ENCODE measurements around the gene MICU1. TPM values are rescaled to one million over a fixed set of nuclear protein-coding genes. Genes with fewer than 3 reads are reported as not detected.

The MICU1 gene
- total and polyA plus RNA-seq, 8 donors, result 25.9 to 212 (median 42.4) TPM

DNA sequence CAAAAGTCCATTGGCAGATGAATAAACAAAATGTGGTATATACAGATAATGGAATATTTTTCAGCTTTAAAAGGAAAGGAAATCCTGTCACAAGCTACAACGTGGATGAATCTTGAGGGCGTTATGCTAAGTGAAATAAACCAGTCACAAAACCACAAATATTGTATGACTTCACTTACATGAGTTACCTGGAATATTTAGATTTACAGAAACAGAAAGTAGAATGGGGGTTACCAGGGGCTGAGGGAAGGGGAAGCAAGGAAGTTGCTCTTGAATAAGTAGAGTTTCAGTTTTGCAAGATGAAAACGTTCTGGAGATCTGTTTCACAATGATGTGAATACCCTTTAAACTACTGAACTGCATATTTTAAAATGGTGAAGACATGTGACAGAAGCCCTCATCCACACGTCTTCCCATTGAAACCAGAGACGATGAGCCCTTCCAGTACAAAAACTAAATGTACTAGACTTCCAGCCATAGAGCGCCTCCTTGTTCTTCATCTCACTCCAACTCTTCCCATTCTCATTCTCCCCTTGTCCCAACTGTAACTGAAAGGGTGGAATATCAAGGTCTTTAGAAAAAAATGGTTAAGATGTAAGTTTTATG lies 62.4 kb downstream of the MICU1 start:
- Histone ChIP-seq H3K27me3 (no peaks in the 10 kb centered on the region), H3K36me3 (peaks cover 7 to 76% (median 73%) of the 10 kb centered on the region in 4 donors), H3K4me1 (peaks cover 0 to 10% (median 4%) of the 10 kb centered on the region in 4 donors), H3K9me3 (no peaks in the 10 kb centered on the region), H3K27ac (peak overlapping the region in 1 of 5 donors; percentile 6), H3K4me3 (no peak overlapping the region)
- TF ChIP-seq EP300 (IDR thresholded peaks at IDR 0.05) (no peak), POLR2AphosphoS5 (IDR thresholded peaks at IDR 0.05) (no peak), POLR2A (IDR thresholded peaks at IDR 0.05) (no peak)
- TF ChIP-seq, protein P1, sequence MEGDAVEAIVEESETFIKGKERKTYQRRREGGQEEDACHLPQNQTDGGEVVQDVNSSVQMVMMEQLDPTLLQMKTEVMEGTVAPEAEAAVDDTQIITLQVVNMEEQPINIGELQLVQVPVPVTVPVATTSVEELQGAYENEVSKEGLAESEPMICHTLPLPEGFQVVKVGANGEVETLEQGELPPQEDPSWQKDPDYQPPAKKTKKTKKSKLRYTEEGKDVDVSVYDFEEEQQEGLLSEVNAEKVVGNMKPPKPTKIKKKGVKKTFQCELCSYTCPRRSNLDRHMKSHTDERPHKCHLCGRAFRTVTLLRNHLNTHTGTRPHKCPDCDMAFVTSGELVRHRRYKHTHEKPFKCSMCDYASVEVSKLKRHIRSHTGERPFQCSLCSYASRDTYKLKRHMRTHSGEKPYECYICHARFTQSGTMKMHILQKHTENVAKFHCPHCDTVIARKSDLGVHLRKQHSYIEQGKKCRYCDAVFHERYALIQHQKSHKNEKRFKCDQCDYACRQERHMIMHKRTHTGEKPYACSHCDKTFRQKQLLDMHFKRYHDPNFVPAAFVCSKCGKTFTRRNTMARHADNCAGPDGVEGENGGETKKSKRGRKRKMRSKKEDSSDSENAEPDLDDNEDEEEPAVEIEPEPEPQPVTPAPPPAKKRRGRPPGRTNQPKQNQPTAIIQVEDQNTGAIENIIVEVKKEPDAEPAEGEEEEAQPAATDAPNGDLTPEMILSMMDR (IDR thresholded peaks at IDR 0.05), result no peak
- peak in 1 of 2 donors; percentile 5 for DNase-seq
- intact Hi-C loops (cut with DNase I; ENCODE audit: low total_unique reads), result no loop called here
- 68 to 81% (median 77%) methylated on average over 6 of the region's 6 CpGs for WGBS, 5 donors

- H3K4me3 ChIP-seq, result no peak overlapping the region
- TF ChIP-seq POLR2AphosphoS5 (IDR thresholded peaks at IDR 0.05) (no peak), POLR2A (IDR thresholded peaks at IDR 0.05) (no peak), EP300 (IDR thresholded peaks at IDR 0.05) (no peak)
- TF ChIP-seq, protein P1 (IDR thresholded peaks at IDR 0.05), result no peak
- H3K4me1 ChIP-seq, result no peaks in the 10 kb centered on the region
- H3K27ac ChIP-seq, result no peak overlapping the region
- H3K36me3 ChIP-seq, result peaks cover 7 to 81% (median 79%) of the 10 kb centered on the region in 4 donors
- WGBS, 5 donors, result 76 to 96% (median 91%) methylated on average over 3 of the region's 3 CpGs
- no peak for DNase-seq
- intact Hi-C loops (cut with DNase I; ENCODE audit: low total_unique reads), result no loop called here
- H3K9me3 ChIP-seq, result no peaks in the 10 kb centered on the region
- H3K27me3 ChIP-seq, result no peaks in the 10 kb centered on the region
These were observed 64.1 kb downstream of the MICU1 start for GRCh38 chr10:72561745-72562166.

- WGBS, 5 donors, result 84 to 98% (median 94%) methylated on average over 1 of the region's 1 CpG
- H3K36me3 ChIP-seq, result peaks cover 4 to 53% (median 44%) of the 10 kb centered on the region in 4 donors
- no peaks in the 10 kb centered on the region for H3K9me3 ChIP-seq
- H3K4me3 ChIP-seq, result no peak overlapping the region
- TF ChIP-seq, protein P1 (IDR thresholded peaks at IDR 0.05), result no peak
- TF ChIP-seq EP300 (IDR thresholded peaks at IDR 0.05), result no peak
- no peak for TF ChIP-seq POLR2AphosphoS5 (IDR thresholded peaks at IDR 0.05)
- no peak for TF ChIP-seq POLR2A (IDR thresholded peaks at IDR 0.05)
- no peaks in the 10 kb centered on the region for H3K4me1 ChIP-seq
- no peak overlapping the region for H3K27ac ChIP-seq
- H3K27me3 ChIP-seq, result no peaks in the 10 kb centered on the region
- no peak for DNase-seq
- intact Hi-C loops (cut with DNase I; ENCODE audit: low total_unique reads), result no loop called here
These were observed 68.5 kb downstream of the MICU1 start for GRCh38 chr10:72557362-72557761.

DNA sequence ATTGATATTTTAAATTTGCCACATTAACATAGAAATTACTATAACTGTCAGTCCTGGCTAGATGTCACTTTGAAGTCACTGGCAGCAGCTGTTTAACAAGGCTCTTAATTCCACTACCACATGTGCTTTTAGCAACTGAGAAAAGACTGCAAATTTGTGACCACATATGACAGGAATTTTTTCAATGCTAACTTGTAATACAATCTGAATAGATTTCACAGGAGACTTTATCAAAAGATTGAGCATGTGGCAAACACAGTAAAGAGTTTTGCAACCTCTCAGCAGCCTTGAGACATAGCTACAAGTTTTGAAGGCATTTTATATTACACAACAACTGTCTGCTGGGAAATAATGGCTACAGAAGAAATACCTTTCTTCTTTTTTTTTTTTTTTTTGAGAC lies 73.0 kb downstream of the MICU1 start:
- Histone ChIP-seq H3K27me3 (no peaks in the 10 kb centered on the region), H3K27ac (no peak overlapping the region), H3K4me1 (no peaks in the 10 kb centered on the region), H3K4me3 (no peak overlapping the region), H3K9me3 (no peaks in the 10 kb centered on the region), H3K36me3 (peaks cover 4 to 48% (median 38%) of the 10 kb centered on the region in 4 donors)
- intact Hi-C loops (cut with DNase I; ENCODE audit: low total_unique reads), result no loop called here
- no peak for DNase-seq
- TF ChIP-seq EP300 (IDR thresholded peaks at IDR 0.05), result no peak
- TF ChIP-seq POLR2A (IDR thresholded peaks at IDR 0.05), result no peak
- TF ChIP-seq POLR2AphosphoS5 (IDR thresholded peaks at IDR 0.05), result no peak
- TF ChIP-seq, protein P1 (IDR thresholded peaks at IDR 0.05), result no peak
